A549 (cell line): ENCODE measurements around the gene APLN. TPM values are rescaled to one million over a fixed set of nuclear protein-coding genes. Genes with fewer than 3 reads are reported as not detected.

Source experiments
- ATAC-seq, 2 experiments: fragments of 200-7000 bp in 1 of 2; fragments of >200 bp in 1 of 2; cut with Nextera tagmentation in 1 of 2; cut with Tn5 transposase in 1 of 2; 3 replicates each; pipeline versions ENCODE4 v1.8.0 to v1.9.1; 2018 to 2020; ENCODE audit warnings: mild to moderate bottlenecking in 1 of 2, moderate library complexity in 1 of 2
- CTCF ChIA-PET: fragments of 300-600 bp; sonication (Branson Sonifier 250); formaldehyde crosslinking; extraction: SDS; loops from one replicate; lab custom pipeline; 2021; ENCODE audit warnings: antibody characterized with exemption, inconsistent platforms; lab: Yijun Ruan, JAX
- POLR2A ChIA-PET: fragments of 350-600 bp; formaldehyde crosslinking; extraction: SDS; loops from one replicate; lab custom pipeline; 2021; ENCODE audit warnings: antibody characterized with exemption, inconsistent platforms; lab: Yijun Ruan, JAX
- DNase-seq, 2 experiments: peaks; one replicate each; pipeline versions ENCODE4 v3.0.0 to v3.0.0-alpha.2; 2011 to 2016; ENCODE audit warnings: low read depth in 1 of 2, low spot score in 1 of 2
- FAIRE-seq: peaks from 2 replicates; lab custom pipeline; 2011; peaks lifted over from hg19 to GRCh38; lab: Jason Lieb, UNC
- H3K27ac ChIP-seq, 2 experiments: fragments of >200 bp; sonication (Bioruptor Twin); formaldehyde crosslinking; 3 replicates each; pipeline ENCODE4 v1.5.1; 2016 to 2017
- H3K4me1 ChIP-seq: fragments of >200 bp; sonication (Bioruptor Twin); formaldehyde crosslinking; 3 replicates; pipeline ENCODE4 v1.6.1; 2016
- H3K4me2 ChIP-seq: fragments of >200 bp; sonication (Bioruptor Twin); formaldehyde crosslinking; 3 replicates; pipeline ENCODE4 v1.6.1; 2016
- H3K4me3 ChIP-seq: fragments of >200 bp; sonication (Bioruptor Twin); formaldehyde crosslinking; 3 replicates; pipeline ENCODE4 v1.5.1; 2016
- H3K9me3 ChIP-seq: fragments of >200 bp; sonication (Bioruptor Twin); formaldehyde crosslinking; 3 replicates; pipeline ENCODE4 v1.6.1; 2016
- ATOH8 ChIP-seq: fragments of 250-450 bp; sonication (Bioruptor Pico); IDR thresholded peaks from 2 replicates; pipeline ENCODE4 v1.5.0; 2020; ENCODE audit warnings: low read depth, mild to moderate bottlenecking, moderate library complexity
- CBX8 ChIP-seq: fragments of 200-600 bp; sonication (generic); IDR thresholded peaks from 2 replicates; pipeline ENCODE4 v1.6.1; 2016
- CHD2 ChIP-seq: fragments of 150-350 bp; IDR thresholded peaks from 2 replicates; pipeline ENCODE4 v1.6.1; 2014; ENCODE audit warnings: low read length; ENCODE audit not compliant: partially characterized antibody
- E2F6 ChIP-seq: IDR thresholded peaks from 2 replicates; pipeline ENCODE4 v1.6.1; 2012; ENCODE audit warnings: low read depth, borderline replicate concordance
- EHF ChIP-seq: fragments of 250-450 bp; sonication (Bioruptor Pico); IDR thresholded peaks from 2 replicates; pipeline ENCODE4 v1.5.0; 2020; ENCODE audit warnings: mild to moderate bottlenecking
- HES2 ChIP-seq: fragments of >200 bp; sonication (Bioruptor Twin); formaldehyde crosslinking; IDR thresholded peaks from 2 replicates; pipeline ENCODE4 v1.6.1; 2016
- KDM1A ChIP-seq: fragments of 200-600 bp; sonication (generic); IDR thresholded peaks from 2 replicates; pipeline ENCODE4 v1.6.1; 2016; ENCODE audit warnings: low read depth, mild to moderate bottlenecking
- POLR2AphosphoS2 ChIP-seq: conservative IDR thresholded peaks from 2 replicates; pipeline ENCODE4 v1.6.1; 2012; ENCODE audit warnings: low read length, improper control_type of control experiment, inconsistent platforms
- REST ChIP-seq: fragments of 200-600 bp; sonication (generic); IDR thresholded peaks from 2 replicates; pipeline ENCODE4 v1.6.1; 2016; ENCODE audit warnings: antibody characterized with exemption, mild to moderate bottlenecking, moderate library complexity
- SMC3 ChIP-seq: fragments of >200 bp; sonication (Bioruptor Twin); formaldehyde crosslinking; IDR thresholded peaks from 3 replicates; pipeline ENCODE4 v1.6.1; 2018; ENCODE audit warnings: inconsistent platforms
- SREBF2 ChIP-seq: fragments of 450-650 bp; IDR thresholded peaks from 2 replicates; pipeline ENCODE4 v1.6.1; 2014; ENCODE audit warnings: mild to moderate bottlenecking, moderate library complexity
- ZFP36 ChIP-seq: fragments of 450-650 bp; IDR thresholded peaks from 2 replicates; pipeline ENCODE4 v1.6.1; 2014; ENCODE audit warnings: borderline replicate concordance; ENCODE audit not compliant: partially characterized antibody
- WGBS: methylation state at CpG from one replicate; pipeline ENCODE4 v1.1.6; 2017; ENCODE audit errors: missing lambda C conversion rate; 5-methylcytosine and 5-hydroxymethylcytosine counted together
- polyA plus RNA-seq, 4 experiments: library from polyadenylated mRNA; depleted of rRNA in 3 of 4; stranded (reverse); fragments of >200 nt; fragmentation: RNase III in 1 of 4; extraction: RNeasy Plus Mini Kit Qiagen cat#74134 plus additional on column Dnase treatment in 1 of 4; gene quantifications; 2 replicates in 3 of 4; 3 replicates in 1 of 4; pipeline ENCODE4 v1.2.3, GENCODE V29; 2011 to 2017

The APLN gene
- polyA plus RNA-seq, 2 of the 4 experiments (the other 2 are of a cell fraction), result 0.18 to 0.74 TPM

GRCh38 chrX:129613596-129613995, 41.2 kb downstream of the APLN start:
- no peak overlapping the region for H3K4me3 ChIP-seq
- CTCF ChIA-PET, result interaction anchor here (1.3 kb wide), 1 partner anchor 113 kb away, joined by 5 read pairs; no protein-coding TSS in a partner anchor
- no peak overlapping the region for H3K4me2 ChIP-seq
- ATAC-seq (no peak; a peak in 1 of 6 replicates), DNase-seq (no peak), FAIRE-seq (peak; percentile 28)
- H3K4me1 ChIP-seq, result no peaks in the 10 kb centered on the region
- no peak overlapping the region for H3K27ac ChIP-seq
- POLR2A ChIA-PET, result no interaction called here
- TF ChIP-seq KDM1A (no peak), ZFP36 (peak; percentile 46)
- no peaks in the 10 kb centered on the region for H3K9me3 ChIP-seq

- DNase-seq (no peak), FAIRE-seq (no peak)
Measured at GRCh38 chrX:129612396-129612795, 42.4 kb downstream of the APLN start.

GRCh38 chrX:129609395-129609794, 45.4 kb downstream of the APLN start:
- FAIRE-seq, result no peak

More at GRCh38 chrX:129612396-129612795, 42.4 kb downstream of the APLN start:
- no peaks in the 10 kb centered on the region for H3K9me3 ChIP-seq
- no peak overlapping the region for H3K4me2 ChIP-seq
- no peak for ATAC-seq
- H3K27ac ChIP-seq, result no peak overlapping the region
- no peak overlapping the region for H3K4me3 ChIP-seq
- TF ChIP-seq HES2 (no peak), REST (no peak), CBX8 (no peak), ATOH8 (no peak), SMC3 (no peak), E2F6 (no peak)
- 87% methylated on average over 2 of the region's 2 CpGs for WGBS
- no peaks in the 10 kb centered on the region for H3K4me1 ChIP-seq
- ChIA-PET CTCF (interaction anchor here (1.0 kb wide), 2 partner anchors 14 to 25 kb away, joined by 3 read pairs; no protein-coding TSS in a partner anchor), POLR2A (no interaction called here)

GRCh38 chrX:129608496-129608895, 46.3 kb downstream of the APLN start:
- WGBS, result 67% methylated on average over 3 of the region's 3 CpGs
- Histone ChIP-seq H3K27ac (no peak overlapping the region), H3K9me3 (no peaks in the 10 kb centered on the region)
- no peak for FAIRE-seq
- no peak for ATAC-seq
- POLR2A ChIA-PET, result no interaction called here
- DNase-seq, result no peak
- no peak for TF ChIP-seq REST
- TF ChIP-seq CHD2, result no peak
- TF ChIP-seq POLR2AphosphoS2, result no peak
- TF ChIP-seq, all 56 proteins: peak for 0
- CTCF ChIA-PET, result interaction anchor here (1.0 to 4.0 kb wide), 8 partner anchors 28 to 452 kb away, joined by 3 to 73 read pairs (median 8); partner anchors contain the start of gene APLN
- Histone ChIP-seq H3K4me2 (no peak overlapping the region), H3K4me1 (peaks cover 4% of the 10 kb centered on the region; the same call in 1 of the 3 replicates), H3K4me3 (no peak overlapping the region)

More at GRCh38 chrX:129609395-129609794, 45.4 kb downstream of the APLN start:
- H3K27ac ChIP-seq, result no peak overlapping the region
- 53% methylated on average over 1 of the region's 1 CpG for WGBS
- ATAC-seq (no peak), DNase-seq (no peak)
- H3K4me2 ChIP-seq, result no peak overlapping the region
- ChIA-PET POLR2A (no interaction called here), CTCF (interaction anchor here (1.0 to 4.0 kb wide), 8 partner anchors 9 to 451 kb away, joined by 3 to 73 read pairs (median 7); partner anchors contain the start of gene APLN)
- H3K4me3 ChIP-seq, result no peak overlapping the region
- no peak for TF ChIP-seq EHF (CRISPR knock-in tag)
- TF ChIP-seq ZFP36, result peak; percentile 38
- TF ChIP-seq SREBF2, result no peak
- TF ChIP-seq KDM1A, result no peak
- no peaks in the 10 kb centered on the region for H3K9me3 ChIP-seq
- peaks cover 2% of the 10 kb centered on the region; the same call in 1 of the 3 replicates for H3K4me1 ChIP-seq
